Measurements from ENCODE around the gene FAM78A. TPM values are rescaled to one million over a fixed set of nuclear protein-coding genes. Genes with fewer than 3 reads are reported as not detected.

Gene FAM78A
- total and polyA plus RNA-seq, 2 of the 8 experiments (the other 6 are each of a cell fraction or from before 2014, with no cell fraction given) = 3.1 TPM

GRCh38 chr9:131274674-131275331 is 1.5 kb downstream of the FAM78A start:
- no peak overlapping the region for H4K5ac ChIP-seq (ENCODE audit: insufficient read length, low read depth, low read length)
- H3K4ac ChIP-seq (replicated peaks; ENCODE audit: insufficient read length, low read depth, low read length) = no peak overlapping the region
- H3K18ac ChIP-seq (ENCODE audit: extremely low read depth, low read length) = no peak overlapping the region
- no peaks in the 10 kb centered on the region for H3K9me3 ChIP-seq (ENCODE audit: insufficient read depth in 2 of 2, low read depth in 1 of 2, low read length in 1 of 2)
- no peak overlapping the region for H3K4me3 ChIP-seq (ENCODE audit: extremely low read depth in 1 of 4, insufficient read depth in 2 of 4, low read depth in 3 of 4, low read length in 4 of 4)
- H3K27me3 ChIP-seq (replicated peaks in 1 of 4; ENCODE audit: control insufficient read depth in 3 of 4, extremely low read depth in 1 of 4, insufficient read depth in 3 of 4, low read length in 3 of 4) = peaks cover 2 to 20% (median 13%) of the 10 kb centered on the region in 4 experiments; a peak in 6 of 7 replicates
- FAIRE-seq (no peak), DNase-seq (ENCODE audit: low read depth in 1 of 2, low spot score in 2 of 2) (no peak)
- POLR2A ChIA-PET (ENCODE audit: partially characterized antibody) = interaction anchor here (0.6 to 1.4 kb wide), 2 partner anchors 36 to 58 kb away, joined by 3 read pairs; no protein-coding TSS in a partner anchor
- H3K79me2 ChIP-seq (ENCODE audit: control insufficient read depth in 1 of 2, insufficient read depth in 2 of 2, low read length in 2 of 2) = no peaks in the 10 kb centered on the region
- no peak overlapping the region for H2BK20ac ChIP-seq (ENCODE audit: low read length)
- no peak overlapping the region for H2BK15ac ChIP-seq (ENCODE audit: low read length)
- H2AK5ac ChIP-seq (ENCODE audit: low read depth, low read length) = no peak overlapping the region; the same call in 1 of the 2 replicates
- no peak overlapping the region for H3K23ac ChIP-seq (ENCODE audit: insufficient read length)
- H3K4me2 ChIP-seq (ENCODE audit: insufficient read depth in 1 of 2, low read depth in 2 of 2, low read length in 2 of 2) = no peak overlapping the region
- peaks cover 0 to 20% (median 13%) of the 10 kb centered on the region in 4 experiments; a peak in 5 of 7 replicates for H3K4me1 ChIP-seq (replicated peaks in 1 of 4; ENCODE audit: control insufficient read depth in 3 of 4, insufficient read depth in 4 of 4, low read length in 3 of 4)
- peaks cover 2% of the 10 kb centered on the region; the same call in 1 of the 2 replicates for H3K23me2 ChIP-seq (ENCODE audit: low read depth, low read length)
- H2BK5ac ChIP-seq (ENCODE audit: low read depth, low read length) = no peak overlapping the region
- H4K20me1 ChIP-seq (replicated peaks in 1 of 2; ENCODE audit: control insufficient read depth in 1 of 2, insufficient read depth in 2 of 2, low read length in 2 of 2) = no peaks in the 10 kb centered on the region
- H3K9ac ChIP-seq (replicated peaks in 1 of 4; ENCODE audit: extremely low read depth in 1 of 4, low read depth in 3 of 4, low read length in 3 of 4) = no peak overlapping the region
- H2BK12ac ChIP-seq (ENCODE audit: low read depth, low read length) = no peak overlapping the region
- no peak overlapping the region for H3K14ac ChIP-seq (ENCODE audit: insufficient read length)
- H2AFZ ChIP-seq (ENCODE audit: low read length) = no peak overlapping the region
- 90% methylated on average over 17 of the region's 18 CpGs; no CpG with 5 or more reads in 1 of the 2 experiments for WGBS, 2 experiments (ENCODE audit: extremely low coverage in 1 of 2, insufficient coverage in 1 of 2, insufficient read length in 1 of 2, insufficient replicate concordance in 2 of 2, low coverage in 1 of 2, low lambda C conversion rate in 2 of 2, missing lambda C conversion rate in 1 of 2)
- H3K36me3 ChIP-seq (ENCODE audit: control insufficient read depth in 2 of 4, insufficient read depth in 4 of 4, low read length in 3 of 4) = no peaks in the 10 kb centered on the region
- H3K79me1 ChIP-seq (ENCODE audit: low read depth, low read length) = no peaks in the 10 kb centered on the region
- no peak overlapping the region for H4K8ac ChIP-seq (ENCODE audit: extremely low read depth, insufficient read depth, low read length)
- no peak overlapping the region for H3K27ac ChIP-seq (ENCODE audit: low read depth, low read length)
- H3K56ac ChIP-seq (replicated peaks; ENCODE audit: insufficient read length, low read depth, low read length) = no peak overlapping the region
- no peak overlapping the region for H4K91ac ChIP-seq (replicated peaks; ENCODE audit: insufficient read length, low read length)
- no peak overlapping the region for H2BK120ac ChIP-seq (replicated peaks; ENCODE audit: low read depth, low read length)
- no peak for TF ChIP-seq SIRT6 (IDR thresholded peaks at IDR 0.05; ENCODE audit: low read length)
- TF ChIP-seq ATF3 (IDR thresholded peaks at IDR 0.05; ENCODE audit: insufficient read depth, low read depth, low read length) = 0 out of 2 replicates have a peak, but pooled peaks have one; percentile 1
- CTCF ChIA-PET (ENCODE audit: partially characterized antibody) = interaction anchor here (0.7 to 2.3 kb wide), 15 partner anchors 8 to 1095 kb away, joined by 3 to 14 read pairs (median 4); partner anchors contain the start of gene PLPP7

Measured in H1 (cell line).